DOHH2 (cell line): ENCODE data around the gene CACNA2D3.

ENCODE experiments used
- CTCF ChIP-seq: fragments of 200-600 bp; sonication (generic); IDR thresholded peaks from one replicate; pipeline ENCODE4 v1.5.1; 2014; ENCODE audit warnings: antibody characterized with exemption, mild to moderate bottlenecking, low read depth, low read length; ENCODE audit not compliant: poor library complexity, severe bottlenecking
- EZH2phosphoT487 ChIP-seq: fragments of 200-600 bp; sonication (generic); IDR thresholded peaks from 2 replicates; pipeline ENCODE4 v1.6.1; 2017; ENCODE audit warnings: borderline replicate concordance, mild to moderate bottlenecking, antibody characterized with exemption, low read length, moderate library complexity, mixed read lengths

- TF ChIP-seq CTCF (no peak), EZH2phosphoT487 (no peak)
Measured at GRCh38 chr3:54125300-54125699, 2.9 kb downstream of the CACNA2D3 start.
